HEK293 (cell line): ENCODE data around the gene NANOS1.
A peak's percentile ranks its signal among the peaks of the same experiment; 100 is the strongest.

ENCODE experiments used
- KLF1 ChIP-seq: fragments of 450-650 bp; formaldehyde crosslinking; IDR thresholded peaks from 2 replicates; pipeline ENCODE4 v1.5.1; 2016; ENCODE audit warnings: missing biosample characterization, missing genetic modification characterization
- MZF1 ChIP-seq: fragments of 450-650 bp; formaldehyde crosslinking; IDR thresholded peaks from 2 replicates; pipeline ENCODE4 v1.5.1; 2017; ENCODE audit warnings: missing biosample characterization, missing genetic modification characterization, borderline replicate concordance
- OVOL3 ChIP-seq: fragments of 450-650 bp; formaldehyde crosslinking; IDR thresholded peaks from 2 replicates; pipeline ENCODE4 v1.5.1; 2016; ENCODE audit warnings: missing biosample characterization, missing genetic modification characterization
- TCF7L2 ChIP-seq: IDR thresholded peaks from 2 replicates; pipeline ENCODE4 v1.6.1; 2011; ENCODE audit warnings: low read depth, mild to moderate bottlenecking, inconsistent platforms, low read length, moderate library complexity, borderline replicate concordance
- YY1 ChIP-seq: fragments of 450-650 bp; formaldehyde crosslinking; IDR thresholded peaks from 2 replicates; pipeline ENCODE4 v1.5.1; 2018; ENCODE audit warnings: missing biosample characterization, missing genetic modification characterization
- YY2 ChIP-seq: fragments of 450-650 bp; formaldehyde crosslinking; IDR thresholded peaks from 2 replicates; pipeline ENCODE4 v1.5.1; 2016; ENCODE audit warnings: missing biosample characterization, missing genetic modification characterization
- ZNF155 ChIP-seq: fragments of 450-650 bp; formaldehyde crosslinking; IDR thresholded peaks from 2 replicates; pipeline ENCODE4 v1.5.1; 2016; ENCODE audit warnings: missing biosample characterization, missing genetic modification characterization
- ZNF169 ChIP-seq: fragments of 450-650 bp; formaldehyde crosslinking; IDR thresholded peaks from 2 replicates; pipeline ENCODE4 v1.5.1; 2016; ENCODE audit warnings: missing biosample characterization, missing genetic modification characterization
- ZNF19 ChIP-seq: fragments of 450-650 bp; formaldehyde crosslinking; IDR thresholded peaks from 2 replicates; pipeline ENCODE4; 2016; ENCODE audit warnings: missing biosample characterization, missing genetic modification characterization, low read depth
- ZNF223 ChIP-seq: fragments of 450-650 bp; formaldehyde crosslinking; IDR thresholded peaks from 2 replicates; pipeline ENCODE4 v1.5.1; 2016; ENCODE audit warnings: missing biosample characterization, missing genetic modification characterization
- ZNF239 ChIP-seq: fragments of 450-650 bp; formaldehyde crosslinking; IDR thresholded peaks from 2 replicates; pipeline ENCODE4 v1.5.1; 2016; ENCODE audit warnings: missing biosample characterization, missing genetic modification characterization
- ZNF248 ChIP-seq: fragments of 450-650 bp; formaldehyde crosslinking; IDR thresholded peaks from 2 replicates; pipeline ENCODE4 v1.5.1; 2017; ENCODE audit warnings: missing biosample characterization, missing genetic modification characterization
- ZNF292 ChIP-seq: fragments of 450-650 bp; formaldehyde crosslinking; IDR thresholded peaks from 2 replicates; pipeline ENCODE4 v1.5.1; 2016; ENCODE audit warnings: low read depth, missing biosample characterization, missing genetic modification characterization, borderline replicate concordance
- ZNF366 ChIP-seq: fragments of 450-650 bp; formaldehyde crosslinking; conservative IDR thresholded peaks from 2 replicates; pipeline ENCODE4 v1.5.1; 2016; ENCODE audit warnings: missing biosample characterization, missing genetic modification characterization
- ZNF473 ChIP-seq: fragments of 450-650 bp; formaldehyde crosslinking; IDR thresholded peaks from 2 replicates; pipeline ENCODE4 v1.5.1; 2017; ENCODE audit warnings: missing biosample characterization, missing genetic modification characterization
- ZNF555 ChIP-seq: fragments of 450-650 bp; formaldehyde crosslinking; conservative IDR thresholded peaks from 2 replicates; pipeline ENCODE4 v1.5.1; 2017; ENCODE audit warnings: missing biosample characterization, mild to moderate bottlenecking, missing genetic modification characterization, inconsistent platforms
- ZNF621 ChIP-seq: fragments of 450-650 bp; formaldehyde crosslinking; IDR thresholded peaks from 2 replicates; pipeline ENCODE4 v1.5.1; 2017; ENCODE audit warnings: missing biosample characterization, missing genetic modification characterization
- ZNF654 ChIP-seq: fragments of 450-650 bp; formaldehyde crosslinking; IDR thresholded peaks from 2 replicates; pipeline ENCODE4 v1.5.1; 2016; ENCODE audit warnings: low read depth, missing biosample characterization, missing genetic modification characterization
- ZNF776 ChIP-seq: fragments of 450-650 bp; formaldehyde crosslinking; IDR thresholded peaks from 2 replicates; pipeline ENCODE4 v1.5.0; 2017; ENCODE audit warnings: missing biosample characterization, missing genetic modification characterization, borderline replicate concordance
- ZNF777 ChIP-seq: fragments of 450-650 bp; formaldehyde crosslinking; IDR thresholded peaks from 2 replicates; pipeline ENCODE4 v1.5.1; 2017; ENCODE audit warnings: missing biosample characterization, missing genetic modification characterization, borderline replicate concordance
- ZNF792 ChIP-seq: fragments of 450-650 bp; formaldehyde crosslinking; IDR thresholded peaks from 2 replicates; pipeline ENCODE4 v1.5.1; 2016; ENCODE audit warnings: missing biosample characterization, missing genetic modification characterization
- TF ChIP-seq, protein P1 (sequence below): fragments of 450-650 bp; formaldehyde crosslinking; IDR thresholded peaks from 2 replicates; pipeline ENCODE4 v1.5.1; 2016; ENCODE audit warnings: missing biosample characterization, missing genetic modification characterization
- TF ChIP-seq, protein P2 (sequence below): fragments of 450-650 bp; formaldehyde crosslinking; IDR thresholded peaks from 2 replicates; pipeline ENCODE4 v1.5.1; 2016; ENCODE audit warnings: missing biosample characterization, missing genetic modification characterization
- TF ChIP-seq, protein P3 (sequence below): fragments of 450-650 bp; formaldehyde crosslinking; IDR thresholded peaks from 2 replicates; pipeline ENCODE4 v1.5.1; 2017; ENCODE audit warnings: missing biosample characterization, missing genetic modification characterization
- TF ChIP-seq, protein P4 (sequence below): fragments of 450-650 bp; formaldehyde crosslinking; IDR thresholded peaks from 2 replicates; pipeline ENCODE4 v1.5.1; 2016; ENCODE audit warnings: missing biosample characterization, missing genetic modification characterization, low read depth
- TF ChIP-seq, protein P5 (sequence below): fragments of 450-650 bp; formaldehyde crosslinking; IDR thresholded peaks from 2 replicates; pipeline ENCODE4 v1.5.1; 2016; ENCODE audit warnings: missing biosample characterization, missing genetic modification characterization
- TF ChIP-seq, protein P6 (sequence below): fragments of 450-650 bp; formaldehyde crosslinking; IDR thresholded peaks from 2 replicates; pipeline ENCODE4 v1.5.1; 2016; ENCODE audit warnings: missing biosample characterization, missing genetic modification characterization, borderline replicate concordance

Gene NANOS1

DNA sequence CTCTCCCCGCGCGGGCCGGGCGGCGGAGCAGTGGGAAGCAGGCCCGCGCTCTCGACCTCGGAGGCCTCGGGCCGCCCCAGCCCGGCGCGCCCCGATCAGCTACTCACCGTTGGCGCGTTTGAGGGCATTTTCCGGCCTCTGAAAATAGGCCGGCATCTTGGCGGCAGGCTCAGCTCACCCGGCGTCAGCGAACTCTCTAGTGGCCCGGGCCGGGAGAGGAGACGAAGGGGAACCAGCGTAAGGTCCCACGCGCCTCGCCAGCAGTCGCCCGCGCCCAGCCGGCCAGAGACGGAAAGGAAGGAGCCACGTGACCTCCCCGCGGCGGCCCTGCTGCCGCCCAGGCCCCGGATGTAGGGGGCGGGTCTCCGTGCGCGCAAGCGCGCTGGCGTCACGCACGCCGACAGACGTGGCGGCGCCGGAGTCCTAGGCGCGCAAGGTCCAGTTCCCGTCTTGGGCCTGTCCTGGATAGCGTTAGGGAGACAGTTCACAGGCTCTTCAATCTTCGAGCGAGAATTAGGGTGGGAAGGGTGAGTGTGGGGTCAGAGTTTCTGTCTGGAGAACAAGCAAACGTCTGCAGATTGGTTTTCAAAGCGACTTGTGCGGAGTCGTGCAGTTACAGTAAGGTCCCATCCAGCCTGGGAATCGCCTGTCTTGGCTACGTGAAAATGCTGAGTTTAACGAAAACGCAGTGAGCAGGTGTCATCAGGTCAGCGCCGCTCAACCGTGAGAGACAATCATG lies 51.2 kb downstream of the NANOS1 start, which contains the start of gene EIF3A (continued):
- TF ChIP-seq, protein P1, sequence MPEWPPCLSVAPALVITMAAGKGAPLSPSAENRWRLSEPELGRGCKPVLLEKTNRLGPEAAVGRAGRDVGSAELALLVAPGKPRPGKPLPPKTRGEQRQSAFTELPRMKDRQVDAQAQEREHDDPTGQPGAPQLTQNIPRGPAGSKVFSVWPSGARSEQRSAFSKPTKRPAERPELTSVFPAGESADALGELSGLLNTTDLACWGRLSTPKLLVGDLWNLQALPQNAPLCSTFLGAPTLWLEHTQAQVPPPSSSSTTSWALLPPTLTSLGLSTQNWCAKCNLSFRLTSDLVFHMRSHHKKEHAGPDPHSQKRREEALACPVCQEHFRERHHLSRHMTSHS (tag by site-specific recombination) = no peak
- TF ChIP-seq ZNF777 (no peak), ZNF473 (tag by site-specific recombination) (no peak), ZNF155 (no peak), ZNF366 (tag by site-specific recombination) (no peak), OVOL3 (tag by site-specific recombination) (peak; percentile 63), ZNF223 (no peak), ZNF19 (no peak), ZNF621 (tag by site-specific recombination) (no peak), ZNF239 (no peak), TCF7L2 (no peak), ZNF248 (tag by site-specific recombination) (no peak), YY2 (tag by site-specific recombination) (no peak), KLF1 (tag by site-specific recombination) (peak; percentile 21; the same call in 1 of the 2 replicates), YY1 (tag by site-specific recombination) (no peak), ZNF654 (no peak), ZNF169 (tag by site-specific recombination) (no peak), ZNF776 (tag by site-specific recombination) (no peak), MZF1 (tag by site-specific recombination) (no peak), ZNF292 (tag by site-specific recombination) (no peak), ZNF555 (no peak), ZNF792 (tag by site-specific recombination) (no peak)
- TF ChIP-seq, protein P2, sequence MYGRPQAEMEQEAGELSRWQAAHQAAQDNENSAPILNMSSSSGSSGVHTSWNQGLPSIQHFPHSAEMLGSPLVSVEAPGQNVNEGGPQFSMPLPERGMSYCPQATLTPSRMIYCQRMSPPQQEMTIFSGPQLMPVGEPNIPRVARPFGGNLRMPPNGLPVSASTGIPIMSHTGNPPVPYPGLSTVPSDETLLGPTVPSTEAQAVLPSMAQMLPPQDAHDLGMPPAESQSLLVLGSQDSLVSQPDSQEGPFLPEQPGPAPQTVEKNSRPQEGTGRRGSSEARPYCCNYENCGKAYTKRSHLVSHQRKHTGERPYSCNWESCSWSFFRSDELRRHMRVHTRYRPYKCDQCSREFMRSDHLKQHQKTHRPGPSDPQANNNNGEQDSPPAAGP (tag by site-specific recombination) = peak; percentile 37; the same call in 1 of the 2 replicates
- TF ChIP-seq, protein P3, sequence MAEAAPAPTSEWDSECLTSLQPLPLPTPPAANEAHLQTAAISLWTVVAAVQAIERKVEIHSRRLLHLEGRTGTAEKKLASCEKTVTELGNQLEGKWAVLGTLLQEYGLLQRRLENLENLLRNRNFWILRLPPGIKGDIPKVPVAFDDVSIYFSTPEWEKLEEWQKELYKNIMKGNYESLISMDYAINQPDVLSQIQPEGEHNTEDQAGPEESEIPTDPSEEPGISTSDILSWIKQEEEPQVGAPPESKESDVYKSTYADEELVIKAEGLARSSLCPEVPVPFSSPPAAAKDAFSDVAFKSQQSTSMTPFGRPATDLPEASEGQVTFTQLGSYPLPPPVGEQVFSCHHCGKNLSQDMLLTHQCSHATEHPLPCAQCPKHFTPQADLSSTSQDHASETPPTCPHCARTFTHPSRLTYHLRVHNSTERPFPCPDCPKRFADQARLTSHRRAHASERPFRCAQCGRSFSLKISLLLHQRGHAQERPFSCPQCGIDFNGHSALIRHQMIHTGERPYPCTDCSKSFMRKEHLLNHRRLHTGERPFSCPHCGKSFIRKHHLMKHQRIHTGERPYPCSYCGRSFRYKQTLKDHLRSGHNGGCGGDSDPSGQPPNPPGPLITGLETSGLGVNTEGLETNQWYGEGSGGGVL (tag by site-specific recombination) = no peak
- TF ChIP-seq, protein P4, sequence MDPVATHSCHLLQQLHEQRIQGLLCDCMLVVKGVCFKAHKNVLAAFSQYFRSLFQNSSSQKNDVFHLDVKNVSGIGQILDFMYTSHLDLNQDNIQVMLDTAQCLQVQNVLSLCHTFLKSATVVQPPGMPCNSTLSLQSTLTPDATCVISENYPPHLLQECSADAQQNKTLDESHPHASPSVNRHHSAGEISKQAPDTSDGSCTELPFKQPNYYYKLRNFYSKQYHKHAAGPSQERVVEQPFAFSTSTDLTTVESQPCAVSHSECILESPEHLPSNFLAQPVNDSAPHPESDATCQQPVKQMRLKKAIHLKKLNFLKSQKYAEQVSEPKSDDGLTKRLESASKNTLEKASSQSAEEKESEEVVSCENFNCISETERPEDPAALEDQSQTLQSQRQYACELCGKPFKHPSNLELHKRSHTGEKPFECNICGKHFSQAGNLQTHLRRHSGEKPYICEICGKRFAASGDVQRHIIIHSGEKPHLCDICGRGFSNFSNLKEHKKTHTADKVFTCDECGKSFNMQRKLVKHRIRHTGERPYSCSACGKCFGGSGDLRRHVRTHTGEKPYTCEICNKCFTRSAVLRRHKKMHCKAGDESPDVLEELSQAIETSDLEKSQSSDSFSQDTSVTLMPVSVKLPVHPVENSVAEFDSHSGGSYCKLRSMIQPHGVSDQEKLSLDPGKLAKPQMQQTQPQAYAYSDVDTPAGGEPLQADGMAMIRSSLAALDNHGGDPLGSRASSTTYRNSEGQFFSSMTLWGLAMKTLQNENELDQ (tag by site-specific recombination) = no peak
- TF ChIP-seq, protein P5, sequence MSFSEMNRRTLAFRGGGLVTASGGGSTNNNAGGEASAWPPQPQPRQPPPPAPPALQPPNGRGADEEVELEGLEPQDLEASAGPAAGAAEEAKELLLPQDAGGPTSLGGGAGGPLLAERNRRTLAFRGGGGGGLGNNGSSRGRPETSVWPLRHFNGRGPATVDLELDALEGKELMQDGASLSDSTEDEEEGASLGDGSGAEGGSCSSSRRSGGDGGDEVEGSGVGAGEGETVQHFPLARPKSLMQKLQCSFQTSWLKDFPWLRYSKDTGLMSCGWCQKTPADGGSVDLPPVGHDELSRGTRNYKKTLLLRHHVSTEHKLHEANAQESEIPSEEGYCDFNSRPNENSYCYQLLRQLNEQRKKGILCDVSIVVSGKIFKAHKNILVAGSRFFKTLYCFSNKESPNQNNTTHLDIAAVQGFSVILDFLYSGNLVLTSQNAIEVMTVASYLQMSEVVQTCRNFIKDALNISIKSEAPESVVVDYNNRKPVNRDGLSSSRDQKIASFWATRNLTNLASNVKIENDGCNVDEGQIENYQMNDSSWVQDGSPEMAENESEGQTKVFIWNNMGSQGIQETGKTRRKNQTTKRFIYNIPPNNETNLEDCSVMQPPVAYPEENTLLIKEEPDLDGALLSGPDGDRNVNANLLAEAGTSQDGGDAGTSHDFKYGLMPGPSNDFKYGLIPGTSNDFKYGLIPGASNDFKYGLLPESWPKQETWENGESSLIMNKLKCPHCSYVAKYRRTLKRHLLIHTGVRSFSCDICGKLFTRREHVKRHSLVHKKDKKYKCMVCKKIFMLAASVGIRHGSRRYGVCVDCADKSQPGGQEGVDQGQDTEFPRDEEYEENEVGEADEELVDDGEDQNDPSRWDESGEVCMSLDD = no peak
- TF ChIP-seq, protein P6, sequence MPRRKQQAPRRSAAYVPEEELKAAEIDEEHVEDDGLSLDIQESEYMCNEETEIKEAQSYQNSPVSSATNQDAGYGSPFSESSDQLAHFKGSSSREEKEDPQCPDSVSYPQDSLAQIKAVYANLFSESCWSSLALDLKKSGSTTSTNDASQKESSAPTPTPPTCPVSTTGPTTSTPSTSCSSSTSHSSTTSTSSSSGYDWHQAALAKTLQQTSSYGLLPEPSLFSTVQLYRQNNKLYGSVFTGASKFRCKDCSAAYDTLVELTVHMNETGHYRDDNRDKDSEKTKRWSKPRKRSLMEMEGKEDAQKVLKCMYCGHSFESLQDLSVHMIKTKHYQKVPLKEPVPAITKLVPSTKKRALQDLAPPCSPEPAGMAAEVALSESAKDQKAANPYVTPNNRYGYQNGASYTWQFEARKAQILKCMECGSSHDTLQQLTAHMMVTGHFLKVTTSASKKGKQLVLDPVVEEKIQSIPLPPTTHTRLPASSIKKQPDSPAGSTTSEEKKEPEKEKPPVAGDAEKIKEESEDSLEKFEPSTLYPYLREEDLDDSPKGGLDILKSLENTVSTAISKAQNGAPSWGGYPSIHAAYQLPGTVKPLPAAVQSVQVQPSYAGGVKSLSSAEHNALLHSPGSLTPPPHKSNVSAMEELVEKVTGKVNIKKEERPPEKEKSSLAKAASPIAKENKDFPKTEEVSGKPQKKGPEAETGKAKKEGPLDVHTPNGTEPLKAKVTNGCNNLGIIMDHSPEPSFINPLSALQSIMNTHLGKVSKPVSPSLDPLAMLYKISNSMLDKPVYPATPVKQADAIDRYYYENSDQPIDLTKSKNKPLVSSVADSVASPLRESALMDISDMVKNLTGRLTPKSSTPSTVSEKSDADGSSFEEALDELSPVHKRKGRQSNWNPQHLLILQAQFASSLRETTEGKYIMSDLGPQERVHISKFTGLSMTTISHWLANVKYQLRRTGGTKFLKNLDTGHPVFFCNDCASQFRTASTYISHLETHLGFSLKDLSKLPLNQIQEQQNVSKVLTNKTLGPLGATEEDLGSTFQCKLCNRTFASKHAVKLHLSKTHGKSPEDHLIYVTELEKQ = no peak
